HEK293T (cell line): Measurements from ENCODE around the gene CD28.
"Not testable (repeated sequence)": the region's sequence is repeated elsewhere in the genome, so short reads cannot be mapped to it uniquely, and the experiment has no call there.

Experiments
- CTCF ChIA-PET: fragments of 350-600 bp; formaldehyde crosslinking; extraction: SDS; loops from one replicate; lab custom pipeline; 2021; ENCODE audit warnings: antibody characterized with exemption, inconsistent platforms; lab: Yijun Ruan, JAX
- POLR2A ChIA-PET: fragments of 350-600 bp; formaldehyde crosslinking; extraction: SDS; loops from one replicate; lab custom pipeline; 2020; ENCODE audit warnings: antibody characterized with exemption, inconsistent platforms; lab: Yijun Ruan, JAX
- DNase-seq: peaks from one replicate; pipeline ENCODE4 v3.0.0; 2012; ENCODE audit warnings: mixed read lengths; ENCODE audit errors: extremely low spot score
- ARNT ChIP-seq: fragments of 450-650 bp; IDR thresholded peaks from 2 replicates; pipeline ENCODE4 v1.6.1; 2017; ENCODE audit warnings: mild to moderate bottlenecking
- BHLHE40 ChIP-seq: fragments of 450-650 bp; IDR thresholded peaks from 2 replicates; pipeline ENCODE4 v1.6.1; 2016; ENCODE audit warnings: mild to moderate bottlenecking, moderate library complexity, borderline replicate concordance
- CTBP1 ChIP-seq: fragments of 450-650 bp; IDR thresholded peaks from 2 replicates; pipeline ENCODE4 v1.6.1; 2016; ENCODE audit warnings: borderline replicate concordance
- ELF4 ChIP-seq: fragments of 450-650 bp; IDR thresholded peaks from 2 replicates; pipeline ENCODE4 v1.6.1; 2017; ENCODE audit warnings: antibody characterized with exemption
- FOXA1 ChIP-seq: fragments of 450-650 bp; IDR thresholded peaks from 2 replicates; pipeline ENCODE4 v1.6.1; 2016; ENCODE audit warnings: mild to moderate bottlenecking
- FOXK2 ChIP-seq: fragments of 450-650 bp; IDR thresholded peaks from 2 replicates; pipeline ENCODE4 v1.6.1; 2016; ENCODE audit warnings: mild to moderate bottlenecking
- FOXM1 ChIP-seq: fragments of 450-650 bp; IDR thresholded peaks from 2 replicates; pipeline ENCODE4 v1.6.1; 2017; ENCODE audit warnings: mild to moderate bottlenecking, borderline replicate concordance
- HDGF ChIP-seq: fragments of 450-650 bp; IDR thresholded peaks from 2 replicates; pipeline ENCODE4 v1.6.1; 2017; ENCODE audit warnings: antibody characterized with exemption, borderline replicate concordance
- L3MBTL2 ChIP-seq: fragments of 450-650 bp; conservative IDR thresholded peaks from 2 replicates; pipeline ENCODE4 v1.6.1; 2016; ENCODE audit warnings: mild to moderate bottlenecking
- LEF1 ChIP-seq: fragments of 450-650 bp; IDR thresholded peaks from 2 replicates; pipeline ENCODE4 v1.6.1; 2017; ENCODE audit warnings: mild to moderate bottlenecking, borderline replicate concordance
- NFRKB ChIP-seq: fragments of 450-650 bp; IDR thresholded peaks from 2 replicates; pipeline ENCODE4 v1.6.1; 2016; ENCODE audit warnings: mild to moderate bottlenecking, moderate library complexity
- SP1 ChIP-seq: fragments of 450-650 bp; IDR thresholded peaks from 2 replicates; pipeline ENCODE4 v1.6.1; 2017
- SUZ12 ChIP-seq: fragments of 450-650 bp; IDR thresholded peaks from 2 replicates; pipeline ENCODE4 v1.6.1; 2016; ENCODE audit warnings: mild to moderate bottlenecking
- TARDBP ChIP-seq: fragments of 450-650 bp; IDR thresholded peaks from 2 replicates; pipeline ENCODE4 v1.6.1; 2016
- ZNF384 ChIP-seq: fragments of 450-650 bp; IDR thresholded peaks from 2 replicates; pipeline ENCODE4 v1.6.1; 2016
- TF ChIP-seq, protein P1 (sequence below): fragments of 450-650 bp; IDR thresholded peaks from 2 replicates; pipeline ENCODE4 v1.6.1; 2016

Gene CD28

GRCh38 chr2:203775684-203776083, 69.2 kb downstream of the CD28 start:
- POLR2A ChIA-PET, result no interaction called here
- CTCF ChIA-PET, result no interaction called here
- TF ChIP-seq, protein P1, sequence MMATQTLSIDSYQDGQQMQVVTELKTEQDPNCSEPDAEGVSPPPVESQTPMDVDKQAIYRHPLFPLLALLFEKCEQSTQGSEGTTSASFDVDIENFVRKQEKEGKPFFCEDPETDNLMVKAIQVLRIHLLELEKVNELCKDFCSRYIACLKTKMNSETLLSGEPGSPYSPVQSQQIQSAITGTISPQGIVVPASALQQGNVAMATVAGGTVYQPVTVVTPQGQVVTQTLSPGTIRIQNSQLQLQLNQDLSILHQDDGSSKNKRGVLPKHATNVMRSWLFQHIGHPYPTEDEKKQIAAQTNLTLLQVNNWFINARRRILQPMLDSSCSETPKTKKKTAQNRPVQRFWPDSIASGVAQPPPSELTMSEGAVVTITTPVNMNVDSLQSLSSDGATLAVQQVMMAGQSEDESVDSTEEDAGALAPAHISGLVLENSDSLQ, result no peak
- no peak for TF ChIP-seq SP1
- no peak for TF ChIP-seq ZNF384
- TF ChIP-seq TARDBP, result no peak
- no peak for TF ChIP-seq NFRKB
- TF ChIP-seq SUZ12, result no peak
- no peak for TF ChIP-seq FOXM1
- no peak for TF ChIP-seq FOXK2
- no peak for TF ChIP-seq ARNT
- TF ChIP-seq CTBP1, result no peak
- no peak for TF ChIP-seq FOXA1
- no peak for TF ChIP-seq HDGF
- no peak for TF ChIP-seq LEF1
- DNase-seq, result no peak

- ChIA-PET POLR2A (no interaction called here), CTCF (no interaction called here)
- DNase-seq, result no peak
- no peak for TF ChIP-seq HDGF
- no peak for TF ChIP-seq SUZ12
- TF ChIP-seq CTBP1, result no peak
- TF ChIP-seq, protein P1, result no peak
- TF ChIP-seq SP1, result no peak
- no peak for TF ChIP-seq FOXM1
- no peak for TF ChIP-seq ZNF384
- no peak for TF ChIP-seq TARDBP
- TF ChIP-seq NFRKB, result no peak
- no peak for TF ChIP-seq FOXA1
- no peak for TF ChIP-seq FOXK2
- no peak for TF ChIP-seq ARNT
- TF ChIP-seq LEF1, result no peak
- TF ChIP-seq L3MBTL2, result no peak
- TF ChIP-seq ELF4, result no peak
- TF ChIP-seq BHLHE40, result no peak
These were observed 70.6 kb downstream of the CD28 start for GRCh38 chr2:203777030-203777429.

DNA sequence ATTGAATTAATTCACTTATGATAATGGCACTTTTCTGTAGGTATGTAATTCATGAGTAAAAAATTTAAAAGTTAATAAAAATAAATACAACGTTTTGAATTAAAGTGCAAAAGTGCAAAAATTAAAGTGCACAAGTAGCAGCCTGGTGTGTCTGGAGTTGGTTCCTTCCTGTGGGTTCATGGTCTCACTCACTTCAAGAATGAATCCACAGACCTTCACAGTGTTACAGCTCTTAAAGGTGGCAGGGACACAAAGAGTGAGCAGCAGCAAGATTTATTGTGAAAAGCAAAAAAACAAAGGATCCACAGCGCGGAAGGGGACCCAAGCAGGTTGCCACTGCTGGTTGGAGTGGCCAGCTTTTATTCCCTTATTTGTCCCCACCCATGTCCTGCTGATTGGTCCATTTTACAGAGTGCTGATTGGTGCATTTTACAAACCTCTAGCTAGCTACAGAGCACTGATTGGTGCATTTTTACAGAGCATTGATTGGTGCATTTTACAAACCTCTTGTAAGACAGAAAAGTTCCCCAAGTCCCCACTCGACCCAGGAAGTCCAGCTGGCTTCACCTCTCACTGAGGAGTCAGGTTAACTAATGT, 73.1 kb downstream of the CD28 start:
- DNase-seq, POLR2A ChIA-PET: not testable (repeated sequence)

DNA sequence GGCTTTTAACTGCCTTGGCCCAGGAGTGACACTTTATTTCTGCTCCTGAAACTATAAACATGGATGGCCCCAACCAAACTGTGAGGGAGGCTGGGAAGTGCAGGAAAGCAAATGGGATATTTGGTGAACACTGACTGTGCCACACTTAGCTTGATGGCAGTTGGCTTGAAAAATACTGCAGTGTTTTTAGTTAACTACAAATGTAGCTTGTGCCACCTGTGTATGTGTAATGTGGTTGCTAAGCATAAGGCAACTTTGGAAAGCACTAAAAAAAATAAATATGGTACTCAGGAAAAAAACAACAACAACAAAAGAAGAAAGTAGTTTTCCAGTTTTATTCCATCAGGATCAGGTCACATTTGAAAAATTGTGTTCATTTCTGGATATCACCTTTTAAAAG, 73.8 kb downstream of the CD28 start:
- DNase-seq, result no peak
- no peak for TF ChIP-seq NFRKB
- no peak for TF ChIP-seq ARNT
- no peak for TF ChIP-seq SP1
- no peak for TF ChIP-seq HDGF
- no peak for TF ChIP-seq L3MBTL2
- no peak for TF ChIP-seq TARDBP
- no peak for TF ChIP-seq ZNF384
- TF ChIP-seq FOXK2, result no peak
- TF ChIP-seq FOXM1, result no peak
- TF ChIP-seq ELF4, result no peak
- TF ChIP-seq CTBP1, result no peak
- TF ChIP-seq FOXA1, result no peak
- TF ChIP-seq SUZ12, result no peak
- TF ChIP-seq, protein P1, result no peak
- no peak for TF ChIP-seq BHLHE40
- no peak for TF ChIP-seq LEF1
- CTCF ChIA-PET, result no interaction called here
- POLR2A ChIA-PET, result no interaction called here

More for the DNA sequence above, 73.1 kb downstream of the CD28 start:
- CTCF ChIA-PET, result not testable (repeated sequence)

DNA sequence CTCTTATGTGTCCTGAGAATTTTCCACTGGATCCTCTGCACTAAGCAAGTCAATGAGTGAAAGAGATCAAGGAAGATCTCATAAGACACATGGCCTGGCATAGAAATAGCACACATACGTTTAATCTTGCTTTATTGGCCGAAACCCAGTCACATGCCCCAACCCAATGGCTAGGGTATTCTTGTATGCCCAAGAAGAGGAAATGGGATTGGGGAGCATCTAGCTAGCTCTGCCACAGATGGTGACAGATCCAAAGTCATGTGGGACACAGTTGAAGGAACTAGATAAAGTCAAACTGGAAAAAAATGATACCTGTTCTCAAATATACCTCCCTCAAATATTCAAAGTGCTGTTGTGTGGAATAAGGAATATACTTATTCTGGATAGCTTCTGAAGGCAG, 74.7 kb downstream of the CD28 start:
- DNase-seq, result no peak
- POLR2A ChIA-PET, result no interaction called here
- CTCF ChIA-PET, result no interaction called here
- no peak for TF ChIP-seq L3MBTL2
- no peak for TF ChIP-seq ZNF384
- TF ChIP-seq FOXA1, result no peak
- no peak for TF ChIP-seq CTBP1

DNA sequence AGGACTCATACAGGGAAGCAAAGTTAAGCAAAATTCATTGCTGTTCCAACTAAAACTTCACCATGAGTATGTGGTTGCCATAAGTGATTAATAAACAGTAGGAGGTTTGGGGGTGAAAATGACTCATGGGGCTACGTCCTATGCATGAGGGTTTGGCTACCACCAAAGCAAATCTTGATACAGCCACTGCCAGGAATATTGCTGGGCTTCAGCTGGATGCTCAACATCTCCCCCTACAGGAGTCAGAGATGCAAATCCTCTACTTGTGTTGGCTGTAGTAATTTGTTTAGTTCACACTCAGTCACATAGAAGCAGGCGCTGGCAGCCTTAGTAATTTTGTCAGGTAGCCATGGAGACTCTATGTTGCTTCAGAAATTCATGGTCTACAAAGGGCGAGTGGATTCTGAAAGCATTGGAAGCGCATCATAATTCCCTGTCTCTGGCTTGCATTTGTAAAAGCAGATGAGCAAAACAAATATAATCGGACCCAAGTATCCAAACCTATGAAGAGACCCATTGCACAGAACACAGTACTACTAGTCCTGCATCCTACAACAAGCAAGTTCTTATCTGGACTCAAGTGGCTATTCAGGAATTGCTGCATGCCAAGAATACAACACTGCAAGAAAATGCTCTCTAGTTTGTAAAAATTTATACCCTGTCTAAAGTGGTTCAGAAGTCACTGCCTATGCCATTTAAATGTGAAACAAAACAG, 76.0 kb downstream of the CD28 start:
- CTCF ChIA-PET, result interaction anchor here (0.6 to 1.0 kb wide), 3 partner anchors 15 to 662 kb away, joined by 3 read pairs; no protein-coding TSS in a partner anchor
- POLR2A ChIA-PET, result no interaction called here
- DNase-seq, result peak; percentile 71
- TF ChIP-seq SUZ12, result no peak
